Measurements from ENCODE around the gene CDON. TPM values are rescaled to one million over a fixed set of nuclear protein-coding genes. Genes with fewer than 3 reads are reported as not detected.

CDON gene
- total RNA-seq, 2 donors from 2014 or later: 2.0 TPM

DNA sequence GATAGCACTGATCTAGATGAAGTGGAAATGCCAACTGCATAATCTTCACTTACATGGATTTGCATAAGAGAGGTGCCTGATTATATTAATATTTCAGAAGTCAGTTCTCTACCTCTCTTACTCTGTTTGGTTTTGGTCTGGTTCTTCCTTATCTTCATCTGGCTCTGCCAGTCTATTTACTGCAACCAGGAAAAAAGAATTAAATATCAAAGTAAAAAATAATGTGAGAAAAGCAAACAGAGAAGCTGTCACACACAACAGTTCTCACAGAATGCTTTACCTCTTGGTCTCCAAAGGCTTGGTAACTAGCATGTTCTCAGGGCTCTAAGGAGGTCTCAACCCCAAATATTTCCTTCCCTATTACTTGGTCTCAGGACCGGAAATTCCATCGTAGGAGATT, 110.1 kb downstream of the CDON start:
- no peak for ATAC-seq
- H3K4me1 Mint-ChIP-seq: peaks cover 6% of the 10 kb centered on the region
- H3K9me3 ChIP-seq (ENCODE audit: control insufficient read depth, low read length, poor library complexity, severe bottlenecking): no peaks in the 10 kb centered on the region
- H3K27me3 Mint-ChIP-seq: peaks cover 28% of the 10 kb centered on the region
- no peak for DNase-seq
- H3K36me3 Mint-ChIP-seq (ENCODE audit: low read depth): peaks cover 3% of the 10 kb centered on the region
- no peak overlapping the region for H3K27ac Mint-ChIP-seq
- no peak overlapping the region for H3K4me3 Mint-ChIP-seq

DNA sequence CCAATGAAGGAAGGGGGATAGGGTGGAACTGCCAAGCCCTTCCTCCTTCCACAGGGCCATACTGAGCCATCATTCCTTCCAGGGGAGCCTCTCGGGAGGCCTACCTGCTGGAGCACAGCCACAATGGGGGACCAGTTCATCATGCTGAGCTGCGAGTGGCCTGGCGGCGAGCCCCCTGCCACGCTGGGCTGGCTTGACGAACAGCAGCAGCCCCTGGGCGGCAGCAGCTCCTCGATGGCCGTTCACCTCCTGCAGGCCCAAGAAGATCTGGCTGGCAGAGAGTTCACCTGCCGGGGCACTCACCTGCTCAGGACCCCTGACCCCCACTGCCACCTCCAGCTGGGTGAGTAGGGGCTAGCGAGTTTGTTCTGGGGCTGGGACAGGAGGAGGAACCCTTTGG, 110.9 kb downstream of the CDON start:
- Mint-ChIP-seq H3K4me1 (peaks cover 4% of the 10 kb centered on the region), H3K27ac (no peak overlapping the region), H3K27me3 (peaks cover 27% of the 10 kb centered on the region)

DNA sequence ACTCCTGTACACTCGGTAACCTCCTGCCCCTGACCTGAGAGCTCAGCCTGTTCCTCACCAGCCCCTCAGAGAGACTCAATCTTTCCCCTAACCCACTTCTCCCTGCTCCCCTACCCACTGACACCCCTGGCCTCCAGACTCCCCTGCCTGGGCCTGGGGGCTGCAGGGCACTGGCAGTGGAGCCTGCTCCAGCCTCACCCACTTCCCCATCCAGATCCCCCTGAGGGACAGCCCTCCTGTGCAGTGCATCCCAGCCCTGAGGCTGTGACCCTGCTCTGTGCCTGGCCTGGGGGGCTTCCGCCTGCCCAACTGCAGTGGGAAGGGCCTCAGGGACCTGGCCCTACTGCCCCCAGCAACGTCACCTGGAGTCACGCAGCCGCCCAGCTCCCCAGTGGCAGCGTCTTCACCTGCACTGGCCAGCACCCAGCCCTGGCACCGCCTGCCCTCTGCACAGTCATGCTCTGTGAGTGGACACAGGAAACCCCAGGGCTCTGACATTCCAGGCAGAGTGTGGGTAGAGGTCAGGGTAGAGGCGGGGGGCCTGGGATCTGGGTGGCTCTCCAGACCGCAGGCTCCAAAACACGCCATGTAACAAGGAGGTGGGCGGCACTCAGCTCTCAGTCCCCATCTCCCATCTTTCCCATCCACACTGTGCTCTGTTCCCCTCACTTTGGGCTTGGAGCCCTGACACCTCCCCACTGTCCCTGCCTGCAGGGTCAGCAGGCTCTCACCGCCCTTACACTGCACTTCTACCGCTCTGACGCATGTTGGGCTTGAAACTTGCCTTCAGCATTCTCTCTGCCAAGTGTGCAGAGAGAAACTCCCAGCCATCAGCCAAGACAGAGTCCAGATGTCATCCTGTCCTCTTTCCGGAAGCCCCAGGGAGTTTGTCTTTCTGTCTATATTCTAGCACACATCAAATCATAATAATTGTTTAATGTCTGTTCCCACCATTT, 111.7 kb downstream of the CDON start:
- DNase-seq (no peak), ATAC-seq (no peak)
- Mint-ChIP-seq H3K36me3 (ENCODE audit: low read depth) (peaks cover 2% of the 10 kb centered on the region), H3K4me1 (peaks cover 4% of the 10 kb centered on the region), H3K4me3 (no peak overlapping the region), H3K27ac (no peak overlapping the region), H3K27me3 (peaks cover 27% of the 10 kb centered on the region)
- no peaks in the 10 kb centered on the region for H3K9me3 ChIP-seq (ENCODE audit: control insufficient read depth, low read length, poor library complexity, severe bottlenecking)

More for the DNA sequence above, 110.9 kb downstream of the CDON start:
- no peaks in the 10 kb centered on the region for H3K9me3 ChIP-seq (ENCODE audit: control insufficient read depth, low read length, poor library complexity, severe bottlenecking)
- no peak for ATAC-seq
- no peak for DNase-seq
- peaks cover 2% of the 10 kb centered on the region for H3K36me3 Mint-ChIP-seq (ENCODE audit: low read depth)
- no peak overlapping the region for H3K4me3 Mint-ChIP-seq

DNA sequence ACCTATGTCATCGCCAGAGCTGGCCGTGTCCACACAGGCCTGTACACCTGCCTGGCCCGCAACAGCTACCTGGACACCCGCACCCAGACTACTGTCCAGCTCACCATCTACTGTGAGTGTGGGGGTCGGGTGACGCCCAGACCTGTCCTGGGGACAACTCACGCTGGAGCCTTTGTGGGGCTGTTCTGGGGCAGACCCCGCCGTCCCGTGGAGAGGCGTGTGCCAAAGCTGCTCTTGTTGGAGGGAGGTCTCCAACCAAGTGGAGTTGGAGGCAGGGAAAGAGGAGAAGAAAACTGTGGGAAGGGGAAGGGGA, 112.5 kb downstream of the CDON start:
- ATAC-seq (no peak), DNase-seq (no peak)
- H3K4me3 Mint-ChIP-seq: no peak overlapping the region
- H3K27me3 Mint-ChIP-seq: peaks cover 27% of the 10 kb centered on the region
- H3K4me1 Mint-ChIP-seq: peaks cover 3% of the 10 kb centered on the region
- no peaks in the 10 kb centered on the region for H3K9me3 ChIP-seq (ENCODE audit: control insufficient read depth, low read length, poor library complexity, severe bottlenecking)
- no peaks in the 10 kb centered on the region for H3K36me3 Mint-ChIP-seq (ENCODE audit: low read depth)
- no peak overlapping the region for H3K27ac Mint-ChIP-seq

DNA sequence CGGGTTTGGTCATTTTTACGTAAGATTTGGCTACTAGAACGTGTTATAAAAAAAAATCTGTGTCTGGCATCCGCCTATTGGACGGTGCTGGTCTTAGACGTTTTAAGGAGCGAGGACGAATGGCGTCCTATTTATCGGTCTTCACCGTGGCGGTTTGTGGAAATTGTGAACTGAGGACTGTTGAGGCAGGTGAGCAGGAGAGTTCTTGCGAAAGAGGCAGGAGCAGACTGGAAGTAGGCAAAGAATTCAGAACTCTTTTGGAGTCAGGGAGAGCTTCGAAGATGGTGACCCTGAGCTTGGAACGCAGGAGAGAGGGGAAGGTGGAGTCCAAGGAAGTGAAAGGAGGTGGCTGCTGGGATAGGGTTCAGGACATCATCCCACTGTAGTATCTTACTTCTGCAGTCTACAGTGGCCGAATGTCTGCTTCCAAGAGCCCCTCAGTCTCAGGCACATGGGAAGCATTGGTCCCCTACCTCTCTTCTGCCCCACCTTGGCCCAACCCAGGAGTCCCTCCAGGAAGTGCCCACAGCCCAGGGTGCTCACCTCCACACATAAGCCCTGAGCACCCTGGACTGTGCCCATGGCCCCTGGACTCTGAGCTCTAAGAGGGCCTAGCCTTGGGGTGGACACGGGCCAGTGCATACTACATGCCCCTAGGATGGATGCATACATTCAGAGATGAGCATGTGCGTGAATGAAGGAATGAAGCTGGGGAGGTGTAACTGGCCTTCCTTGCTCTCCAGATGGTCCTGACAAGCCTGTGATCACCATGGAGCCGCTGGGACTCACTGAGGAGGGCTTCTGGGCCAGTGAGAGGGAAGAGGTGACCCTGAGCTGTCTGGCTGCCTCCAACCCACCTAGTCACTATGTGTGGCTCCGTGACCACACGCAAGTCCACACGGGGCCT, 113.1 kb downstream of the CDON start:
- H3K4me3 Mint-ChIP-seq: no peak overlapping the region
- H3K27me3 Mint-ChIP-seq: peaks cover 27% of the 10 kb centered on the region
- peaks cover 3% of the 10 kb centered on the region for H3K4me1 Mint-ChIP-seq
- no peaks in the 10 kb centered on the region for H3K36me3 Mint-ChIP-seq (ENCODE audit: low read depth)
- DNase-seq: no peak
- H3K9me3 ChIP-seq (ENCODE audit: control insufficient read depth, low read length, poor library complexity, severe bottlenecking): no peaks in the 10 kb centered on the region
- no peak for ATAC-seq
- H3K27ac Mint-ChIP-seq: no peak overlapping the region

DNA sequence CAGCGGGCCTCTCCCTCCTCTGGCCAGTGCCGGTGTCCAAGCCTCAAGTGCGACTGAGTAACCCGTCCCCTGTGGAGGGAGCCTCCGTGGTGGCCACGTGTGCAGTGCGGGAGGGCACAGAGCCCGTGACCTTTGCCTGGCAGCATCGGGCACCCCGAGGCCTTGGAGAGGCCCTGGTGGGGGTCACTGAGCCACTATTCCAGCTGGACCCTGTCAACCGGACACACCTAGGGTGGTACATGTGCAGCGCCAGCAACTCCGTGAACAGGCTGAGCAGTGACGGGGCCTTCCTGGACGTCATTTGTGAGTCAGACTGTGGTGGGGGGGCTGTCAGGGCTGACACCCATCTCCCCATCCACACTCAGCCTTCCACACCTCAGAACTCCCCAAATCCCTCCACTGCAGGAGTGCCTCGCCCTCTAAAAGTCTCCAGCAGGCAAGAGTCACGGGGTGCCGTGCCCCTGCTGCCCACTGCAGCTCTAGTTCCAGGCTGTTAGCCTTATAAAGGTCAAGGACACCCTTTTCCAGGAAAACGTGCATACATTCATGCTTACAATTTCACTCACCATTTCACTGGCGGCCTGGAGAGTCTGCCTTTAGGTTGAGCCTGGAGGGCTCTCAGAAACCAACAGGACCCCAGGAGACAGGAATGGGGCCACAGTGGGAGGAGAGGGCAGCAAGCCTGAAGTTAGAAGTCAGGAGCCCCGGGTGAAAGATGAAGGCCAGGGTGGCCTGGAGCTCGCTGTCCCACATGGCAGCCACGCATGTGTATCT, 114.2 kb downstream of the CDON start:
- H3K4me1 Mint-ChIP-seq: peaks cover 6% of the 10 kb centered on the region
- no peak for DNase-seq
- no peak overlapping the region for H3K4me3 Mint-ChIP-seq
- H3K27ac Mint-ChIP-seq: no peak overlapping the region
- H3K36me3 Mint-ChIP-seq (ENCODE audit: low read depth): no peaks in the 10 kb centered on the region
- peaks cover 27% of the 10 kb centered on the region for H3K27me3 Mint-ChIP-seq
- ATAC-seq: no peak
- no peaks in the 10 kb centered on the region for H3K9me3 ChIP-seq (ENCODE audit: control insufficient read depth, low read length, poor library complexity, severe bottlenecking)

DNA sequence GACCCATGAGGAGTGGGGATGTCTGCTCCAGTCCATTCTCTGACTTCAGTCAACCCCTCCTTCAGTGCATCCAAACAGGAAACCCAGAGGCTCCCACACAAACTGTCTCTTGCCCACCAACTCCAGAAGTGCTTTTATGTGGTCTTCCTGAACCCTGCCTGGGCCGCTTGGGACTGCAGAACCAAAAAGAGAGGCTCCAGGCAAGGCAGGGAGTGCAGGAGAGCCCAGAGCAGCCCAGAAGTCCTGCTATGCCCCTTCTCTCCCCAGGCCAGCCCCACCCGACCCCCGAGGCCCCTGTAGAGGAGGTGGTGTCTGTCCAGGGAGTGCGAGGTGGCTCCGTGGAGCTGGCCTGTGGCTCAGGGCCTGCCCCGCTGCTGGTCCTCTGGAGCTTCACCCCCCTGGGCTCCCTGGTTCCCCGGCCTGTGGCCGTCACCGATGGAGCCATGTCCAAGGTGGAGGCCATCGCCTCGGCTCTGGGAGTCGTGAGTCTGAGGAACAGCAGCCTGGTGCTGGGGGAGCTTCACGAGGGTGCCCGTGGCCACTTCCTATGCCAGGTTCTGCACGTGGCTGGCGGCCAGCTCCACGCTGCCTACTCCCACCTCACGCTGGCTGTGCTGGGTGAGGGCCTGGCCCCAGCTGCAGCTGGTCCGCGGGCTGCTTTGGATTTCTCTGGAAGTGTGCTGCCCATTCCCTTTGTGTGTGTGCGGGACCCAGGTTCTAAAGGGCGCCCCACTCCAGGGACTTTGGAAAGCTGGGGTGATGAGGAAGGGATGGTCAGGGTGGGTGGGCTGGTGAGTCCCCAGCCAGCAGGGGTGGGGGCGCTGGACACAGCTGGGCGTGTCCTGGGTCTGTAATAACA, 115.0 kb downstream of the CDON start:
- Mint-ChIP-seq H3K4me1 (peaks cover 6% of the 10 kb centered on the region), H3K4me3 (no peak overlapping the region), H3K36me3 (ENCODE audit: low read depth) (no peaks in the 10 kb centered on the region), H3K27ac (no peak overlapping the region), H3K27me3 (peaks cover 27% of the 10 kb centered on the region)
- DNase-seq (no peak), ATAC-seq (no peak)
- no peaks in the 10 kb centered on the region for H3K9me3 ChIP-seq (ENCODE audit: control insufficient read depth, low read length, poor library complexity, severe bottlenecking)

DNA sequence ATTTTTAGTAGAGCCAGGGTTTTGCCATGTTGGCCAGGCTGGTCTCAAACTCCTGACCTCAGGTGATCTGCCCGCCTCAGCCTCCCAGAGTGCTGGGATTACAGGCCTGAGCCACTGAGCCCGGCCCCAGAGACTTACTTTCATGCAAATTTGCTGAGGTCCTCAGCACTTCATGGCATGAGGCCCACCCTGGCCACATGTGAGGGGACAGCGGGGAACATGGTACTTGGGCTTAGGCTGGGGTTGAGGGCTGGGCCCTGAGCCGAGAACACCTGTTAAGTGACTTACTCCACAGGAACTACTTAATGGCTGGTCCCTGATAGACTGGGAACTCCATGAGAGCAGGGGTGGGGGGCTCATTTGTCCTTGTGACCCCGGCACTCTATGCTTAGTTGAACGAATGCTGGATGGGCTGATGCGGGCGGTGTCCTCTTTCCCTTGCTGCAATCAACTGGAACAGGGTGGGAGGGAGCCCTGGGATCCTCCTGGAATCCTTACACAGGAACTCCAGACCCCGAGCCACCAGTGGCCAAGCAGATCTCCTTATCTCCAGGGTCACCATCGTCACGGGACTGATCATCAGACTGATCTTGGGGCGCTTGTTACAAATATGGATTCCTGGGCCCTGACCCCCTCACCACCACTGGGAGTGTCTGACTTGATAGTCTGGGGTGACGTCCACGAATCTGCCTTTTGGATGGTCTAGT, 115.8 kb downstream of the CDON start:
- Mint-ChIP-seq H3K4me3 (no peak overlapping the region), H3K27ac (no peak overlapping the region), H3K27me3 (peaks cover 32% of the 10 kb centered on the region), H3K36me3 (ENCODE audit: low read depth) (no peaks in the 10 kb centered on the region), H3K4me1 (peaks cover 13% of the 10 kb centered on the region)
- DNase-seq (no peak), ATAC-seq (no peak)
- H3K9me3 ChIP-seq (ENCODE audit: control insufficient read depth, low read length, poor library complexity, severe bottlenecking): no peaks in the 10 kb centered on the region

DNA sequence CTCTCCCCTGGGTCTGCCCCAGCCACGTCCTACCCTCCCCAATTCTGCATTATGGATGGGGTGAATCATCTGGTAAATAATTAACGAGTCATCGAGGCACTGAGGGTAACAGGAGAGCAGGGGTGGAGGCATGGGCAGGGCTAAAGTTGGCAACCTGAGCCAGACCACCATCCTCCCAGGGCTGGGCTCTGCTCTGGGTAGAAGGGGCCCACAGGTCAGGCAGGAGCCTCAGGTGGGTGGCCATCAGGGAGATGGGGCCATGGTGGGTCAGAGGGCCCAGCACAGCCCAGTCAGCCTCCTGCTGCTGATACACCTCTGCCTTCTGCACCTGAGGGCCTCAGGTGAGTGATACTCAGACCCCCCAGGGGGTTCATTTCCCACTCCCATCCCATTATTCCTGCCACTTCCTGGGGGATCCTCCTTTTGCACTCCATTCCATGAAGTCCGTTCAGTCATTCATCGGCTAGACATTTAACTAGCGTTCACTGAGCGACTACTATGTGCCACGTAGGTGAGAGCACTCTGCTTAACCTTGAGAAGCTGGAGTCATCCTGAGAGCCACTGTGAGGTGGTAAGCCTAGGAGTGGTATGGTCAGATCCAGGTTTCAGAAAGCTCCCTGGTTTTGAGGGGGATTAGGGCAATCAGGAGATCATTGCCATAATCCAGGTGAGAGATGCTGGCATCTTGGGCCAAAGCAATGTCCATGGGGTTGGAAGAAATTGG, 116.7 kb downstream of the CDON start, which contains the start of gene VSIG10L2:
Gene VSIG10L2 (plus strand): TSS at position 248 of the 724 bp plus-strand sequence. CDS start 12 bp downstream, at position 260.
- Mint-ChIP-seq H3K4me1 (peaks cover 12% of the 10 kb centered on the region), H3K27ac (no peak within 1 kb of the TSS), H3K4me3 (no peak within 1 kb of the TSS), H3K27me3 (peaks cover 29% of the 10 kb centered on the region), H3K36me3 (ENCODE audit: low read depth) (no peaks in the 10 kb centered on the region)
- DNase-seq (no peak), ATAC-seq (no peak)
- no peaks in the 10 kb centered on the region for H3K9me3 ChIP-seq (ENCODE audit: control insufficient read depth, low read length, poor library complexity, severe bottlenecking)

DNA sequence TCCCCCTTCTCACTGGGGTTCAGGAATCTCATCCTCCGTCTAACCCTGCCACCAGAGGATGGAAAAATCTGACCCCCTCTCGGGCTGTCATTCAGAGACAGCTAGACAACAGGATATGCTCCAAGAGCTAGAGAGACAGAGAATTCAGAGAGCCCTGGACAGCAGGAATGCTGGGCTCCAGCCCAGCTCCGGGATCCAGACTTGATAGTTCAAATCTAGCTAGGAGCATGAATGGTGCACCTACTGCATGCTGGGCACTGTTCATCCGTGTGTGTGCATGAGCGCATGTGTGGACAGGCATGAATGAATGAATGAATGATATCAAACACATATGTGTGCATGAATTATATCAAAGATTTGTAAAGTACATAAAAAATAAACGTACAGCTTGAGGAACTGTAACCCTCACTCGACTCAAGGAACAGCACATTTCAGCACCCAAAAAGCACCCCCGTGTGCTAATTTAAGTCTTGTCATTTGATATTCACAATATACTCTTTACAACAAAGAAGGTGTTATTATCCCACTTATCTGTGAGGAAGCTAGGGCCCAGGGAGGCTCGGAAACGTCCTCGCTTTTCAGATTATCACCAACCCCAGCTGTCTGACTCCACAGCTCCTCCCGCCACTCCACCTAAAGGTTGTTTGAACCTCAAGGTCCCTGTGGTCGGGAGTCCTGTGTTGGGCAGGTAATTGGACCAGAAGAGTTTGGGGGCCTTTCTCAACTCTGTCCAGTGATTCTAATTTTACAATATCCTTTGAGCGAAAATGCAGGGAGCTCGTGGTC, 117.5 kb downstream of the CDON start:
- peaks cover 12% of the 10 kb centered on the region for H3K4me1 Mint-ChIP-seq
- no peaks in the 10 kb centered on the region for H3K9me3 ChIP-seq (ENCODE audit: control insufficient read depth, low read length, poor library complexity, severe bottlenecking)
- H3K36me3 Mint-ChIP-seq (ENCODE audit: low read depth): no peaks in the 10 kb centered on the region
- DNase-seq (no peak), ATAC-seq (no peak)
- no peak overlapping the region for H3K4me3 Mint-ChIP-seq
- H3K27me3 Mint-ChIP-seq: peaks cover 29% of the 10 kb centered on the region
- H3K27ac Mint-ChIP-seq: no peak overlapping the region

Data from T-helper 17 cell (primary cell).